HG03378 (cell line): ENCODE results near the gene GRAMD1C.
"Not testable (repeated sequence)": the region's sequence is repeated elsewhere in the genome, so short reads cannot be mapped to it uniquely, and the experiment has no call there.

ENCODE experiments used
- ATAC-seq: cut with Tn5 transposase; IDR thresholded peaks from one replicate; pipeline ENCODE4 v1.9.1; 2021; ENCODE audit warnings: mild to moderate bottlenecking, moderate library complexity; ENCODE audit not compliant: unreplicated experiment

Gene GRAMD1C

GRCh38 chr3:113849841-113850240 lies 11.3 kb downstream of the GRAMD1C start:
- ATAC-seq = not testable (repeated sequence)

- not testable (repeated sequence) for ATAC-seq
These were observed 11.8 kb downstream of the GRAMD1C start for GRCh38 chr3:113850391-113850790.

- ATAC-seq = no peak
These were observed 13.9 kb downstream of the GRAMD1C start for GRCh38 chr3:113852506-113852905.

GRCh38 chr3:113867506-113867905 lies 28.9 kb downstream of the GRAMD1C start:
- ATAC-seq = no peak

GRCh38 chr3:113873293-113873692 lies 34.7 kb downstream of the GRAMD1C start:
- no peak for ATAC-seq

- no peak for ATAC-seq
These were observed 35.4 kb downstream of the GRAMD1C start for GRCh38 chr3:113873814-113874526.

- ATAC-seq = no peak
These were observed 39.8 kb downstream of the GRAMD1C start for GRCh38 chr3:113878403-113878802.

GRCh38 chr3:113885050-113885449 lies 46.5 kb downstream of the GRAMD1C start:
- ATAC-seq = no peak

GRCh38 chr3:113890256-113890900 lies 51.8 kb downstream of the GRAMD1C start:
- no peak for ATAC-seq

GRCh38 chr3:113894927-113895326 lies 56.3 kb downstream of the GRAMD1C start:
- ATAC-seq = no peak

GRCh38 chr3:113895964-113896363 lies 57.4 kb downstream of the GRAMD1C start:
- ATAC-seq = no peak

- no peak for ATAC-seq
These were observed 58.3 kb downstream of the GRAMD1C start for GRCh38 chr3:113896930-113897329.

GRCh38 chr3:113897373-113897777 lies 58.8 kb downstream of the GRAMD1C start:
- ATAC-seq = no peak

GRCh38 chr3:113898892-113899291 lies 60.3 kb downstream of the GRAMD1C start:
- no peak for ATAC-seq

- no peak for ATAC-seq
These were observed 68.1 kb downstream of the GRAMD1C start for GRCh38 chr3:113906568-113907140.

- no peak for ATAC-seq
These were observed 69.5 kb downstream of the GRAMD1C start for GRCh38 chr3:113908133-113908532.

GRCh38 chr3:113910966-113911365 lies 72.4 kb downstream of the GRAMD1C start:
- ATAC-seq = no peak

- peak; percentile 94 for ATAC-seq
These were observed 74.1 kb downstream of the GRAMD1C start for GRCh38 chr3:113912552-113913236.

- no peak for ATAC-seq
These were observed 76.1 kb downstream of the GRAMD1C start for GRCh38 chr3:113914646-113915045.

- no peak for ATAC-seq
These were observed 89.0 kb downstream of the GRAMD1C start for GRCh38 chr3:113927556-113927955.

GRCh38 chr3:113946831-113947230 lies 108.2 kb downstream of the GRAMD1C start:
- no peak for ATAC-seq
